GM19468 (cell line): ENCODE results near the gene BRD9.
"Not testable (repeated sequence)": the region's sequence is repeated elsewhere in the genome, so short reads cannot be mapped to it uniquely, and the experiment has no call there.

Experiments
- ATAC-seq: cut with Tn5 transposase; IDR thresholded peaks from one replicate; pipeline ENCODE4 v1.9.1; 2021; ENCODE audit warnings: mild to moderate bottlenecking, moderate library complexity, moderate number of reproducible peaks; ENCODE audit not compliant: unreplicated experiment; ENCODE audit errors: extremely low read depth

The BRD9 gene

GRCh38 chr5:861442-862366, 30.9 kb downstream of the BRD9 start:
- no peak for ATAC-seq

- ATAC-seq: no peak
Measured at GRCh38 chr5:860506-861150, 32.0 kb downstream of the BRD9 start.

GRCh38 chr5:859798-860296, 32.8 kb downstream of the BRD9 start:
- no peak for ATAC-seq

GRCh38 chr5:859391-859790, 33.2 kb downstream of the BRD9 start:
- ATAC-seq: no peak

- no peak for ATAC-seq
Measured at GRCh38 chr5:858726-859125, 33.9 kb downstream of the BRD9 start.

- no peak for ATAC-seq
Measured at GRCh38 chr5:856531-857425, 35.8 kb downstream of the BRD9 start.

GRCh38 chr5:855771-856530, 36.6 kb downstream of the BRD9 start:
- ATAC-seq: no peak

GRCh38 chr5:854966-855743, 37.4 kb downstream of the BRD9 start:
- no peak for ATAC-seq

GRCh38 chr5:854217-854616, 38.4 kb downstream of the BRD9 start:
- ATAC-seq: no peak

GRCh38 chr5:853416-854090, 39.0 kb downstream of the BRD9 start:
- not testable (repeated sequence) for ATAC-seq

- ATAC-seq: no peak
Measured at GRCh38 chr5:852431-853401, 39.9 kb downstream of the BRD9 start.

GRCh38 chr5:852018-852417, 40.6 kb downstream of the BRD9 start:
- ATAC-seq: no peak

GRCh38 chr5:851553-851952, 41.0 kb downstream of the BRD9 start:
- no peak for ATAC-seq

GRCh38 chr5:851076-851475, 41.5 kb downstream of the BRD9 start:
- no peak for ATAC-seq

- no peak for ATAC-seq
Measured at GRCh38 chr5:850511-851006, 42.0 kb downstream of the BRD9 start, which contains the start of gene ZDHHC11. ZDHHC11 (minus strand) TSS chr5:850986; CDS start chr5:850602, 384 bp downstream.

GRCh38 chr5:849651-850301, 42.8 kb downstream of the BRD9 start:
- ATAC-seq: no peak
